HG03571 (cell line): Measurements from ENCODE around the gene ASIP.
"Not testable (repeated sequence)": the region's sequence is repeated elsewhere in the genome, so short reads cannot be mapped to it uniquely, and the experiment has no call there.

Experiments
- ATAC-seq: cut with Tn5 transposase; IDR thresholded peaks from one replicate; pipeline ENCODE4 v1.9.1; 2021; ENCODE audit not compliant: unreplicated experiment

The ASIP gene

DNA sequence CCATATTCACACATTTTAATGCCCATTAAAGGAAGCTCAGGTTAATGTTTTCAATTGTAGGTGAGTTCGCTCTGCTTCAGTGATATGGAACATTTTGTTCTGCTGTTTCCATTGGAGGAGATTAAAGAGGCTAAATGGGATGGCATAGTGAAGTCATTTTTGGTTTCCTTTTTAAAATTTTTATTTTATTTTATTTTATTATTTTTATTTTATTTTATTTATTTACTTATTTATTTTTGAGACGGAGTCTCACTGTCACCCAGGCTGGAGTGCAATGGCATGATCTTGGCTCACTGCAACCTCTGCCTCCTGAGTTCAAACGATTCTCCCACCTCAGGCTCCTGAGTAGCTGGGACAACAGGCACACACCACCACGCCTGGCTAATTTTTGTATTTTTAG, 792 bp downstream of the ASIP start:
- ATAC-seq: not testable (repeated sequence)

DNA sequence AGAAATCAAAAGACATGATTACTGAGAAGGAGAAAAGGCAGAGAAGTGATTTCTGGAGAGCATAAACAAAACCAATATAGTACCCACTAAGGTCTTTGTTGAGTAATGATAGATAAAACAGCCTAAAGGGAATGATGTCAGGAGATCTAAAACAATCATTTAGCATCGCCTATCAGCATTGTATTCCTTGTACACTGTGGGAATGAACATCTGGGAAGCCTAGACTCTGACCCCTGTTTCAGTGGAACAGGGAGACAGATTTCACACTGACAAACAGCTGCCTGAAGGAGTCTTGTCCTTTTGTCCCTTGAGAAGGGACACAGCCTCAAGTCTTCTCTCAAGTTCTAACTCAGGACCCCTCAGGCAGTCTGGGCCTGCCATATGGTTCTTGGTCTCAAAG, 1.7 kb downstream of the ASIP start:
- no peak for ATAC-seq

DNA sequence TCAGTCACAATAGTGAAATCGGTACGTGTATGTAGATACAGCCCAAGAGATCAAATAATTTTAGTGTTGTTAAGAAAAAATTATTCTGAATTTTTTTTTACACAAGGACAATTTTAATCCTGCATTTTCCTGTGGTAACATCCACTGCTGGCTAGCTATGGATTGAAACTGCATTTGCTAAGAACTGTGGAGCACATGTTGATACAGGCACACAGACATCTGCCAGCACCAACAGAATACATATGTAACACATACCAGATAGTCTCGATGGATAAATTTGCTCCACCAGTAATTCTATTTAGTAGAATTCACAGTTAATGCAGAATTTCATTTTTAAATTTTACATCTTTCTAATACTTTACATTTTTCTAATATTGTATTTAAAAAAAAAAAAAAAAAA, 2.2 kb downstream of the ASIP start:
- ATAC-seq: no peak

DNA sequence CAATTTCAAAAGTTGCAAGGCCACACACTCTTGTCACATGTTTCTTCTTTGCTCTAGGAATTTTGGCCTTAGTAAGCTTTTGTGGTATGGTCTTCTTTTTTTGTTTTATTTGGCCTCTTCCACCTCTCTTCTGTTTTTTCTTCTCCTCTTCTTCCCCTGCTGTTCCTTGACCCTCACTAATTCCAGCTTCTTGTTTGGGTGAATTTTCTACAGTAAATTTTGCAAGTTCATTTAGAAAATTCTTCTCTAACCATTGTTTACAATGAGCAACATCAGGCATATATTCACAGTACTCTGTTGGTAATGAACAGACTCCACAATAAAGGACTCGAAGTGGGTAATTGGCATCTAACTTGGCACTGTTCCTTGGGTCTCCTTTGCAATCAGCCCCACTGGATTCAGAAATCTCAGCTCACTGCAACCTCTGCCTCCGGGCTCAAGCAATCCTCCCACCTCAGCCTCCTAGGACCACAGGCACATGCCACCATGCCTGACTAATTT, 5.0 kb downstream of the ASIP start:
- no peak for ATAC-seq

DNA sequence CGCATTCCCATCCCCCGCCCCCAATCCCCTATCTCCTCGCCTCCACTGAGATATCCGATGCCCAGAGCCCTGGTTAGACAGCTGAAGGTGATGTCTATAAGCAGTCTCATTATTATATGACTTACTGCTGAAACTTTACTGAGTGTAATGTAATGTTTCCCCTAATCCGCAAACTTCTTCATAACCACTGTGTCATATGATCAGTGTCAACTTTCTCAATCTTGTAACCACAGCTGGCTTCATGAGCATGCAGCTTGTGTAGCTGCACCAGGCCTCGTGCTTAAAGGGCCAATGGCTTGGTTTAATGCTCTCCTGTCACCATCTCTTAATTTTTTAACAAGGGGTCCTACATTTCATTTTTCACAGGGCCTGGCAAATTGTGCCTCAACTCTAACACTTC, 8.1 kb downstream of the ASIP start:
- ATAC-seq: no peak

DNA sequence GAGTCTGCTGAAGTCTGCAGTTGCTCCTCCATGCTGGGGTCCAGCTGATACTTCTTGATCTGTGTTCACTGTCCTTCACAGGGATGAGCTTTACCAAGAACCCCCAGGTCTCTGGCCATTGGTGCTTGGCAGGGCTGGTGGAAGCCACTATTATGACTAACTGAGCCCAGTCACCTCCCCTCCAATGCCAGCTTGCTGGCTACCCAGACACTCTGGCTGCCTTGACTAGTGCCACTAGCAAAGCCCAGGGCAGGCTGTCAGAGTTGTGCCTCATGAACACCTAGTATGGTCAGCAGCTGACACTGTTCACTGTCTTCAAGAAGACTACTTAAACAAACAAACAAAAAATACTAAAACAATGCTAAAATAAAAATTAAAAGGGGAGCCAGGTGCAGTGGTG, 8.8 kb downstream of the ASIP start:
- ATAC-seq: no peak

DNA sequence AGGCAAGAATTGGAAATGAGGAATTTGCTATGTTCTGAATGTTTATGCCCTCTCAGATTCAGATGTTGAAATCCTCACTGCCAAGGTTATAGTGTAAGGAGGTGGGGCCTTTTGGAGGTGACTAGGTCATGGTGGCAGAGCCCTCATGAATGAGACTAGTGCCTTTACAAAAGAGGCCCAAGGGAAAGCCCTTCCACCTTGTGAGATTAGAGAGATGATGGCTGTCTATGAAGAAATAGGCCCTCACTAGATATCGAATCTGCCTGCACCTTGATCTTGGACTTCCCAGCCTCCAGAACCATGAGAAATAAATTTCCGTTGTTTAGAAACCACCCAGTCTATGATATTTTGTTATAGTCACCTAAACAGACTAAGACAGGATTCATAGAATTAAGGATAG, 10.4 kb downstream of the ASIP start:
- no peak for ATAC-seq

DNA sequence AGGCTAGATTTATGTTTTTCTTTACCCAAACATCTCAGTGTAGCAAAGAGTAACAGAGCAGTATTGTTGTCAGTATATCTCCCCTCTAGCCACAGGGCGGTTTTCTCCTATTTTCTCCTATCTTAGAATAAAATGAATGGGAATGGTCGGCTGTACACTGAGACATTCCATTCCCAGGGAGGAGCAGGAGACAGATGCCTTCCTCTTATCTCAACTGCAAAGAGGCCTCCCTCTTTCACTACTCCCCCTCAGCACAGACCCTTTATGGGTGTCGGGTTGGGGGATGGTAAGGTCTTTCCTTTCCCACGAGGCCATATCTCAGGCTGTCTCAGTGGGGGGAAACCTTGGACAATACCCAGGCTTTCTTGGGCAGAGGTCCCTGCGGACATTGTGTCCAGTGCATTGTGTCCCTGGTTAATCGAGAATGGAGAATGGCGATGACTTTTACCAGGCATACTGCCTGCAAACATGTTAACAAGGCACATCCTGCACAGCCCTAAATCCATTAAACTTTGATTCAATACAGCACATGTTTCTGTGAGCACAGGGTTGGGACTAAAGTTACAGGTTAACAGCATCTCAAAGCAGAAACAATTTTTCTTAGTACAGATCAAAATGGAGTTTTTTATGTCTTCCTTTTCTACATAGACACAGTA, 11.3 kb downstream of the ASIP start:
- not testable (repeated sequence) for ATAC-seq

DNA sequence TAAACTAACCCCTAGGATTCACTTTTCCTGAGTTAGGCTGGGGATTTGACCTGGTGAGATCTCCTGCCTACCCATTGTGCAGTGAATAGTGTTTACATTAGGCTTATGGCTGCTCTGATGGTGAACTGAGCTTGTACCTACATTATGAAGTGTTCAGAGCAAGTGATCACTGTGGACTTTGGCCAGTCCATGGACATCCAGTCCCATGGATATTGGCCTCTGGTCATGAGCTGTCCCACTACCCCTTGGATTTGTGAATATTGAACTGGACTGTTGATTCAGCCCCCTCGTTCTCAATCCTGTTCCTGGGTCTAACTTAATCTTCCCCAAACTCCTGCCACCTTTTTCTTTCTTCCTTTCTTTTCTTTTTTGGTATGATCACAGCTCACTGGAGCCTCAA, 13.8 kb downstream of the ASIP start:
- no peak for ATAC-seq

DNA sequence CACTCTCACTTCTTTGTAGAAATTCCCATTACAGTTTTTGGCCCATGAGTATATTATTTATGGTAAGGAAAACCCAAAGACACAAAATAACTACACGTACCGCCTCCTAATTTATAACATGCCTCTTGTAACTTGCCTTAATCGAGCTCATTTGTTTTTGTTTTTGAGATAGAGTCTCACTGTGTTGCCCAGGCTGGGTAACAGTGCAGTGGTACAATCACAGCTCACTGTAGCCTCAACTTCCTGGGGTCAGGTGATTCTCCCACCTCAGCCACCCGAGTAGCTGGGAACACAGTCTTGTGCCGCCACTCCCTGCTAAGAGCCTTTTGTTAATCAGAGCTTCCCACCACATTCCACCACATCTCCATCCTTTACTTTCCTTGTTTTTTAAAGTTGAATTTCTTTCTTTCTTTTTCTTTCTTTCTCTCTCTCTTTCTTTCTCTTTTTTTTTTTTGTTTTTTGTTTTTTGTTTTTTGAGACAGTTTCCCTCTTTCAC, 15.5 kb downstream of the ASIP start:
- no peak for ATAC-seq

DNA sequence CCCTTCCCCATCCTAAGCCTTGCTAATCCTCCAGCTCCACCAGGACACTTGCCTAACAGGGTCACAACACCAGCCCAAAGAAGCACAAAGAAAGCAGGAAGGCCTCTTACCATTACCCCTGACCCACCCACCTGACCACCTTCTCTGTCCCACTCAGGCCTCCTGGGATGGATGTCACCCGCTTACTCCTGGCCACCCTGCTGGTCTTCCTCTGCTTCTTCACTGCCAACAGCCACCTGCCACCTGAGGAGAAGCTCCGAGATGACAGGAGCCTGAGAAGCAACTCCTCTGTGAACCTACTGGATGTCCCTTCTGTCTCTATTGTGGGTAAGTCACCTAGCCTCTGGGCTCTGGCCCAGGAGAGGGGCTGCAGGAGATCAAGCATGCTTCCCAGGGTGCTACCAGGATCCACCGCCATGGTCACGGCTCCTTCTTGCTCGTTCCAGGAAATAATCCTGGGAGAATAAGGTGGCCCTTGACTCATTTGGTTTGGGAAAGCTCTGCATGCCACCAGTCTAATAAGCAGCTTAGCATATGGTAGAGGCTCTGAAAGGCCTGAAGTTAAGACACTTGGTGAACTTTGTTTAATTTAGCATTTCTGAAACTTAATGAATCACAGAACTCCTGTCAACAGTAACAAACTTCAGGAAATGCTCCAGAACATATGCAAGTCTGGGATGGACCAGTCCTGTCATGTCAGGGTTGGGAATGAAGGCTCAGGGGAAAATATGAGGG, 19.2 kb downstream of the ASIP start:
- no peak for ATAC-seq

DNA sequence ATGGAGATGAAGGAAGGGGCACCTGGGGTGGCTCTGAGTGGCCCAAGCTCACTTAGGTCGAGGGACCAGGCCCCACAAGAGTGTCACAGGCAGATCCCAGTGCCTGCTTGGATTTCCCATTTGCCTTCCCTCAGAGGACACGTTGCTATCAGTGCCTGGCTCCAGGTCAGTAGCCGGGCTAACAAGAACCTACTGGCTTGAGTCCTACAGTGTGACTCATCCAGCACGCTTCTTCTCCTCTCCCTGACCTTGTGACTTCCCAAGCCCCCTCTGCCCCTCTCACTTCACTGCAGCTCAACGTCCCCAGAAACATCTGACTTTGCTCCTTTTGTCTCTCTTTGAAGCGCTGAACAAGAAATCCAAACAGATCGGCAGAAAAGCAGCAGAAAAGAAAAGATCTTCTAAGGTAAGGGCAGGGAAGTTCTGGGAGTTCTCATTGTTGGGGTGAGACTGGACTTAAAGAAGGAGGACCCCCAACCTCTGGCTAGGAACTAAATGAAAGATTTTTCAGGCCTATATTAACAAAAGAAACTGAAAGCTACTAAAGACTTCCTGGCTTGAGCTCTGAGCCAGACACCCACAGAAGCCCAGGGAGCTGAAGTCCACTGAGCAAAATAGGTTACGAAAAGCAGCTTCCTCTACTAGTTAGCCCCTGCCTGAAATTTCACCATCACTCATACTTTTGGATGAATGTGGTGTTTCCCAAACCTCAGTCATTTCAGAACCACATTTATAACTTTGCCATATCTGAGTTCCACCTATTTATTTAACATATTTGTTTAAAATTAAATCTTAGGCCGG, 21.5 kb downstream of the ASIP start:
- no peak for ATAC-seq

DNA sequence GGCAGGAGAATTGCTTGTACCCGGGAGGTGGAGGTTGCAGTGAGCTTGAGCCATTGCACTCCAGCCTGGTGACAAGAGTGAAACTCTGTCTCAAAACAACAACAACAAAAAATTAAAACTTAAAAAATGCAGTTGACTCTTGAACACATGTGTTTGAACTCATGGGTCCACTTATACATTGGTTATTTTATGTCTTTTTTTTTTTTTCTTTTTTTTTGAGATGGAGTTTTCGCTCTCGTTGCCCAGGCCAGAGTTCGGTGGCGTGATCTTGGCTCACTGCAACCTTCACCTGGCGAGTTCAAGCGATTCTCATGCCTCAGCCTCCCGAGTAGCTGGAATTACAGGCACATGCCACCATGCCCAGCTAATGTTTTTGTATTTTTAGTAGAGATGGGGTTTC, 22.2 kb downstream of the ASIP start:
- ATAC-seq: not testable (repeated sequence)

DNA sequence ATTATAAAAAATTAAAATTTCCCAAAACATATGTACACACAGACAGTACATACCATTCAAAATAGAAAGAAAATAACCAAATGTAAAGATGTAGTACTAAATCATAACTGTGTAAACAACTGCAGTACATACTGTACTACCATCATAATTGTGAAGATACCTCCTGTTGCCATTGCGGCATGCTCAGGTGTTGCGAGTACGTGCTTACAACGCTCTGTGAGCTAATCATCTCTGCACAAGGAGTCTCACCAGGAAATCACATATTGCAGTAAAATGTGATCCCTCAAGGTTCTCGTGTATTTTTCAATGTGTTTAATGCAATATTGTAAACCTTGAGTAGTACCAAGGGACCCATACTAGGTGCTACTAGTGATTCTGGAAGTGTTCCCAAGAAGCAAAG, 22.9 kb downstream of the ASIP start:
- no peak for ATAC-seq

DNA sequence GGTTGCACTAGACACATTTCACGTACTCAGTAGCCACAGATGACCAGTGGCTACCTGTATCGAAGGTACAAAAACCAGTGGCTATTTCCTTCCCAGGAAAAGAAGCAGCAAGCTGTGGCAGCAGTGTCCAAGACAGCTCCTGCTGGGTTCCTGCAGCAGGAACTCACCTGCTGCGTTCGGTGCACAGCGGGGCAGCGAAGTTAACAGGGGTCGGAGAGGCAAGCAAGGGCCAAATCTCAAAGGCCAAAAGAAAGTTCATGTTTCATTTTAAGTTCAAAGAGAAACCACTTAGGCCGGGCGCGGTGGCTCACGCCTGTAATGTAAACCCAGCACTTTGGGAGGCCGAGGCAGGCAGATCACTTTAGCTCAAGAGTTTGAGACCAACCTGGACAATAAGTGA, 26.9 kb downstream of the ASIP start:
- ATAC-seq: no peak

DNA sequence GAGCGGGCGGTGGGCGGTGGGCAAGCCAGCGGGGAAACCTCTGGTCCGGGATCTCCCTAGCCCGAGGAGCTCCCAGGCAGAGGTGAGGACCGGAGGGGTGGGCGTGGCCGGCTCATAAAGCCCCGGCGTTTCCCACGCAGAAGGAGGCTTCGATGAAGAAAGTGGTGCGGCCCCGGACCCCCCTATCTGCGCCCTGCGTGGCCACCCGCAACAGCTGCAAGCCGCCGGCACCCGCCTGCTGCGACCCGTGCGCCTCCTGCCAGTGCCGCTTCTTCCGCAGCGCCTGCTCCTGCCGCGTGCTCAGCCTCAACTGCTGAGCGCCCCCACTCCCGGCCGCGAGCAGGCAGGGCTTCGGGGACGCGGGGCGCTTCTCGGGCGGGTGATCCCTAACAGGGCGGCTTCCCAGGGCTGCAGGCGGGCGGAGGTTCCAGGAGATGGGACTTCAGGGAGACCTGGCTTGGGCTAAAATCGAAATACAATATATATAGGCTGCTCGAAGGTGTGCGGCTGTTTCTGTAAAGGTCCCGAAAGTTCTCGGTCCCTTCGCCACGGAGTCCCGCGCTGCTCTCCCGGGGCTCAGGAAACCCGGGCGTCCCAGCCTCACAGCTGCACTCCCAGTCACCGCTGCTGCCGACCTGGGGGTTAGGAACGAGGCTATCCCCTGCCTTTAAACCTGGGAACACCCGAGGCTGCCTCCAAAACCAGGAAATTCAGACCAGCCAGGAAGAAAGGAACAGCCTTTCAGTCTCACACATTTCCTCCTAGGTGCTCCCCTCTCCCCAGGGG, 27.8 kb downstream of the ASIP start:
- ATAC-seq: no peak

DNA sequence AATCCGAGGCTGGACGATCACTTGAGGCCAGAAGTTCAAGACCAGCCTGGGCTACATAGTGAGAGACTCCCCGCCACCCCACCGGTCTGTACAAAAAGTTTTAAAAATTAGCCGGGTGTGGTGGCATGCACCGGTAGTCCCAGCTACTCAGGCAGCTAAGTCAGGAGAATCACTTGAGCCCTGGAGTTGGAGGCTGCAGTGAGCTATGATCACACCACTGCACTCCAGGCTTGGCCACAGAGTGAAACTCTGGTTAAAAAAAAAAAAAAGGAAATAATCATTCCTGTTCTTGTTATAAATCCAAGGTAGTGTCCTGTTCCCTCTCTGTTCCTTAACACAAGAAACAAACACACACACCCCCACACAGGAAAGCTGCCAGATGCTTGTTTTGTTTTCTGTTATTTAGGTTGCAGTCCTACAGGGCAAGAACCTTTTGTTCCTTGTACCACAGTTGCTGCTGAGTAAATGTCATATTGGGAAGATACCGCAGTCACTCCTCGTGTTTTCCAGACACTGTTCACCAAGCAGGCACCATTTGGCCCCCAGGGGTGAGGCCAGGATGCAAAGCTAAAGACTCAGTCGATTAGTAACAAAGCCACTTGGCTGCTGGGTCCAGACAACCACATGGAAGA, 28.9 kb downstream of the ASIP start:
- ATAC-seq: no peak

DNA sequence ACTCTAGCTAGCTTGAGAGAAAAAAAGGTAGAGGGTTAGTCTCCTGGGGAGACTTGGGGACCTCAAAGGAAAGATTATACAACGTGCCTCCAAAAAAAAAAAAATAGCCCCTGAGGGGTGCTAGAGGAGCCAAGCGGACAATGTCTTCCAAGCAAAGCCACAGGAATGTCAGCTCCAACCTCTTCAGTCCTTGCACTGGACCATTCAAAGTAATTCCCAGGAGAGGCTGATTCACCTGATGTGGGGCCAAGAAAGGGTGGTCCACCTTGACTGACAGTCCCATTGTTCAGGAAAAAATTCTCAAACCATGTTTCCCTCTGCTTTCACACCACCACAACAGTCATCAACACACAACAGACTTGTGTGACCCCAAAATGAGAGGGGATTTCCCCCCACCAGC, 30.7 kb downstream of the ASIP start:
- no peak for ATAC-seq

DNA sequence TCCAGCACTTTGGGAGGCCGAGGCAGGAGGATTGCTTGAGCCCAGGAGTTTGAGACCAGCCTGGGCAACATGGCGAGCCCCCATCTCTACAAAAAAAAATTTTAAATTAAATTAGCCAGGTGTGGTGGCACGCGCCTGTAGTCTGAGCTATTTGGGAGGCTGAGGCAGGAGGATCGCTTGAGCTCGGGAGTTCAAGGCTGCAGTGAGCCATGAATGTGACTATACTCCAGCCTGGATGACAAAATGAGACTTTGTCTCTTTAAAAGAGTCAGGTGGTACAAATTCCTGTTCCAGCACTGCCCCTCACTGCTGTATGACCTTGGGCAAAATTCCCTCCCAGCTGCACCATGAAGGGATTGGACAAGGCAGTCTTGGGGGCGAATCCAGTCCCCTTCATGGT, 33.5 kb downstream of the ASIP start:
- ATAC-seq: no peak

DNA sequence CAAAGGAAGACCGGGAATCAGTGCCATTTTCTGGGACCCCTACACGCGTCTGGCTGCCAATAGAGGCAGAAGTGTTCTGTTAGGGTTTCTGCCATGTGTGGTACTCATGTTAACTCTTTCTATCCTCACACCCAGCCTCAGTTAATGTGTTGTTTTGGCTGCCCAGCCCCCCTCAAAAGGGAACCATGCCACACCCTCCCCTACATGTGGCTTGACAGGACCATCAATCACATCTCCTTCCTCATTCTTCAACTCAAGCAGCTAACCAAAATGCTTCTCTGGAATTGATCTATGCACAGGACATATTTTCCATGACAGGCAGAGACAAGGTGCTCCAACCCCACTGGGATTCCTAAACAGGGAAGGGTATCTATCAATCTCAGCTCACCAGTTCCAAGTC, 40.0 kb downstream of the ASIP start:
- ATAC-seq: no peak

DNA sequence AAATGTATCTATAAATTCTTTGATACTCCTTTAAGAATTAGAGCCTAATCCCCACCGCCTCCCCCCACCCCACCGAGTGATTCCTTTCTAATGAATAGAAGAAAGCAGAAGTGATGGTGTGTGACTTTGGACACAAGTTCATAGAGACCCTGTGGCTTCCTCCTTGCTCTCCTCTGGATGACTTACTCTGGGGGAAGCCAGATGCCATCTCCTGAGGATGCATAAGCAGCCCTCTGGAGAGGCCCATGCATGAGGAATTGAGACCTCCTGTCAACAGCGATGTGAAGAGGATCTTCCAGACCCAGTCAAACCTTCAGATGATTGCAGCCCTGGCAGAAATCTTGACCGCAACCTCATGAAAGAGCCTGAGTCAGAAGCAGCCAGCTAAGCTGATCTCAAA, 40.8 kb downstream of the ASIP start:
- no peak for ATAC-seq
